Stimulated activated CD8-positive, alpha-beta memory T cell treated with anti-CD3 and anti-CD28 coated beads, Interleukin-15, amount 100 ng/mL, for 1 hour (primary cell): ENCODE data around the gene ARX.

Experiments
- DNase-seq: peaks from one replicate; pipeline ENCODE4 v3.0.0-alpha.2; 2020; ENCODE audit warnings: low read depth

ARX gene

DNA sequence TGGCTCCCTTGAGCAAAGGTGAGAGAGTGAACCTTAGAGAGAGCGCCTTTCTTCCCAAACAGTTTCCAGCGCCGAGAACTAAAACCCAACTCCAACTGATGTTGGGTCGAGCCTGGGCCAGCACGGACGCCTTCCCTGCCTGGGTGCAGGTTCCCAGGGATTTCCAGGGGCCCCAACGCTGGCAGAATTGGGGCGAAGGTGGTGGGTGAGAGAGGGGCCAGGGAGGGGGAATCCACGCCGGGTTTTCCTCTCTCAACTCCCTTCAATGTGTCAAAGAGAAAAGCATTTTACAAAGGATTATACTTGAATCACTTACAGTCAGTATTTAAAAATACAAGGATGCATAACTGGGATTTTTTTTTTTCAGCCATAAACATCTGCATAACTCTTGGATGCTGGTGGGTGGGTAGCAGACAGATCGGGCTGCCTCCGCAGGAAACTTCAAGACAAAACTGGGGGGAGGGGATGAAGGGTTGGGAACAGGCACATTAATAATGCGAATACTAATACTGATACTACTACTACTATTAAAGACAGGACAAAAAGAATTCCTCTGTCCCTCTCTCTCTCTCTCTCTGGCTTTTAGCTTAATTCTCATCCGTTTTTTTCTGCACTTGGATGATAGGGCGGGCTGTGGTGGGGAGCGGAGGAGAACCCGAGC, 1.3 kb upstream of the ARX start:
- DNase-seq, result no peak

DNA sequence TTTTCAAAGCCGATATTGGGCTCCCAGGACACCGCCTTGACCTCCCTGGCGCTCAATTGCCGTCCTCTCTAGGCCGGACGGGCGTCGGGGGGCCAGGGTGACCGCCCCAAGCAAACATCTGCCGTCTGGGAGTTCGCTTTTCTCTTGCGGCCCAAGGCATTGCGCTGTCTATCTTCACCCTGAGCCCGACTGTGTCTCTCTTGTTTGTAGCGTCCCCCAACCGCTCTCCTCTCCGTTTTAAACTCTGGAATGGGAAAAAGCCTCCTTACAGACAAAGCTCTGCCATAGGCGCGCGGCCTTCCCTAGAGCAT, 551 bp upstream of the ARX start:
- no peak for DNase-seq

DNA sequence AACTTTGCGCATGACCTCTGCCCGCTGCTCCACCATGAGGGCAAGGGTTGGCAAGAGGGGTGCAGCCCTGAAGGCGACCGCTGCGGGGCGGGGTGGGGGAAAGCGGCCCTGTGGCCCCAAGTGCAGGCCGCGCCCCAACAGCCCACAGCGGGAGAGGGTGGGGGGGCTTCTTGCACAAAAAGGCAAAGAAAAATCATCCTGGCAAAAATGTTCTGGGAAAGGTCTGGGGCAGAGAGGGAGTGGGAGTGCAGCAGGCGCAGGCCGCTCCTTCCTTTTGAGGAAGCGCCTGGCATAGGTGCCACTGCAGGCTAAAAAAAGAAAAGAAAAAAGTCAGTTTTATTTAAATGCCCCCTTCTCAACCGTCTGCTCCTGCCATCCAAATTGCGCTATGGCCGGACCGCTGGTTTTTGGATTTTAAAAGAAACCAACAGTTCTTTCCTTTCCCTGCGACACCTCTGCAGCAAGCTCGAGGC, 1.4 kb downstream of the ARX start:
- DNase-seq, result no peak

DNA sequence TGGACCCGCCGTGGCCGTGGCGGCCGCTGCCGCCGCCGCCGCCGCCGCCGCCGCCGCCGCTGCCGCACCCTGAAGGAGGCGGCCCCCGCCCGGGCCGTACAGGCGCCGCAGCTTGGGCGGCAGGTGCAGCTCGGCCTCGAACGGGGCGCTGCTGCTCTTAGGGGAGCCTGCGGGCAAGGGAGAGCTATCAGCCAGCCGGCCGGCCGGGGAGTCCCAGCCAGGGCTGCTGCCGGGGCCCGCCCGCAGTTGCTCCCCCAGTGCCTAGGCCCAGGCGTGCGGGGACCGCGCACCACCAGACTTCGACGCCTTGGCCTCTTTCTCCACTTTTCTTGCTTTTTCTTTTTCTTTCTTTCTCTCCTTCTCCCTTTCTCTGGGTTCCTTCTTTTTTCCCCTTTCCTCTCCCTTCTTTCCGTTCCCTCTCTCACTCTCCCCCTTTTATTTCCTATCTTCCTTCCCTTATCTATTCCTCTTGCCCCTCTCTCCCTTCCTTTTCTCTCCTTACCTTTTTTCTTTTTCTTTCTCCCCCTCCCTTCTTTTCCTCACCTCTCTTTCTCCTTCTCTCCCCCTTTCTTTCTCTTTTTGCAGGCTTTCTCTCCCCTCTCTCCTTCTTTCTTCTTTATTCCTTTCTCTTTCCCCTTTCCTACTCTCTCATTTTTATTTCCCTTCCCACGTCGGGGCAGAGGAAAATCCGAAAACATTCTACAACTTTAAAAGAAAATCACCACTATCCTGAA, 2.0 kb downstream of the ARX start:
- DNase-seq, result no peak

DNA sequence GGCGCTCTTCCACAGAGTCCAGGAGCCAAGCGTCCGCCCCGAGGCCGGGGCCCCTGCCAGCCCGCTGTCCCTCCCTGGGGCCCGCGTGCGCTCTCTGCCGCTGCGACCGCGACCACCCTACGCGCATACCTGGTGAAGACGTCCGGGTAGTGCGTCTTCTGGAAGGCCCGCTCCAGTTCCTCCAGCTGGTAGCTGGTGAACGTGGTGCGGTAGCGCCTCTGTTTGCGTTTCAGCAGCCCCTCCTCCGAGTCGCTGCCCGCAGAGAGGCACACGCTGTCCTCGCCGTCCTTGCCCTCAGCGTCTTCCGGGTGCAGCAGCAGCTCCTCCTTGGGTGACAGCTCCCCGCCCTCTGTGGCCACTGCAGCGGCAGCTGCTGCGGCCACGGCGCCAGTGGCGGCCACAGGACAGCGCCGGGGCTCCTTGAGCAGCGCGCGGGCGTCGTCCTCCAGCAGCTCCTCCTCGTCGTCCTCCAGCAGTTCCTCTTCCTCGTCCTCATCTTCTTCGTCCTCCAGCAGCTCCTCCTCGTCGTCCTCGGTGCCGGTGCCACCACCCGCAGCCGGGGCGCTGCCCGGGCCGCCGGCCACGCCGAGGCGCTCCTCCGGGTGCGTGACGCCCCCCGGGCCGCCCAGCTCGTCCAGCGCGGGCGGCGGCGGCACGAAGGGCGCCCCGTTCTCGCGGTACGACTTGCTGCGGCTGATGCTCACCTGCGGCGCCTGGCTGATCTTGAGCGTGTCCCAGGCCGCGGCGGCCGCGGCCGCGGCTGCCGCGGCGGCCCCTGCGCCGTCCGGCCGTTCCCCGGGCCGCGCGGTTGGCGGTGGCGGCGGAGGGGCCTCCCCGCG, 2.8 kb downstream of the ARX start:
- no peak for DNase-seq

DNA sequence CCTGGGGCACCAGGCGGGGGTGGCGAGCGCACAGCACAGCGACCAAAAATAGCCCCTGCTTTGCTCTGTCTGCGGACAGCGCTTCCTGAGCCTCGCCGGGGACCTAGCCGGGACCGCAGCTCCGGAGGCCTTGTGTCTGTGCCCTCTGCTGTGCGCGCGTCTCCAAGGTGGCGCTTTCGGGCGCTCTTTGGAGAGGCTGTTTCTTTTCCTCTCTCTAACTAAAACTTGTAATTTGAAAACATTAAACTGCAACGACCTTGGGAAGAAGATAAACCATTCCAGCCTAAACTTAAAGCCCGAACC, 3.4 kb downstream of the ARX start:
- DNase-seq, result no peak

DNA sequence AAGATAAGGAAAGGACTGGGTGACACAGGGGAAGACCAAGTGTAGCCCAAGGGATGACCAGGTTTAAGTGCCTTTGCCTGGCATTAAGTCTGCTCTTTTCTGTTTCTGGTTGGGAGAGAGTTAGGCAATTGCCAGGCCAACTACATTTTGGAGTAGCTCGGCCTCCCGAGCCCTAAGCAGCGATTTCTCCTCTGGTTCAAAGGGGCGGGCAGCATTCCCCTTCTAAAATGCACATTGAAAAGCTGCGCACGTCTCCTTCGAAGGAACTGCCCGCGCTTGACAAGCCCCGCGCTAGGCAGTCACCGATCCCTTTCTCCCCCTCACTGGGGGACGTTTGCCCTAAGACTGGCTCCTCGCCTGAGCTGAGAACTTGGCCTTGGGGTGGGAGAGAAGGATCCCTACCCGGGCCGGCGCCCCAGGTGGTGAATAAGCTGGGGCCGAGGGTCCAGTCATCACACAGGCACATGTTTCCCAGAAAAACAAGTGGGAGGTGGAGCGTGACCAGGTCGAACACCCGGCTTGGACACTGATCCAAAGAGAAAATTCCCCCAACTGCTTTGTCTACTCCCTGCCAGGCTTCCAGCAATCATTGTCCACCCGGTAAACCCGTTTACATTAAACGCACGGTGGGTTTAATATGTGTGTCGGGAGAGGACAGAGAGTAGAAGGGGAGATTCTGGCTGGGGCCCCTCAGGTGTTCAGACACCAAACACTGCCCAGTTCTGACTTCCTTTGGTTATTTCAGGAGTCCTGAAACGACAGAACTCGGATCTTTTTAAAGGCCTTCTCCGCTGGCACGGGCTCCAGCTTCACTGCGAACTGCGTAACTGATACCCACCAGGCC, 4.0 kb downstream of the ARX start:
- DNase-seq, result no peak

DNA sequence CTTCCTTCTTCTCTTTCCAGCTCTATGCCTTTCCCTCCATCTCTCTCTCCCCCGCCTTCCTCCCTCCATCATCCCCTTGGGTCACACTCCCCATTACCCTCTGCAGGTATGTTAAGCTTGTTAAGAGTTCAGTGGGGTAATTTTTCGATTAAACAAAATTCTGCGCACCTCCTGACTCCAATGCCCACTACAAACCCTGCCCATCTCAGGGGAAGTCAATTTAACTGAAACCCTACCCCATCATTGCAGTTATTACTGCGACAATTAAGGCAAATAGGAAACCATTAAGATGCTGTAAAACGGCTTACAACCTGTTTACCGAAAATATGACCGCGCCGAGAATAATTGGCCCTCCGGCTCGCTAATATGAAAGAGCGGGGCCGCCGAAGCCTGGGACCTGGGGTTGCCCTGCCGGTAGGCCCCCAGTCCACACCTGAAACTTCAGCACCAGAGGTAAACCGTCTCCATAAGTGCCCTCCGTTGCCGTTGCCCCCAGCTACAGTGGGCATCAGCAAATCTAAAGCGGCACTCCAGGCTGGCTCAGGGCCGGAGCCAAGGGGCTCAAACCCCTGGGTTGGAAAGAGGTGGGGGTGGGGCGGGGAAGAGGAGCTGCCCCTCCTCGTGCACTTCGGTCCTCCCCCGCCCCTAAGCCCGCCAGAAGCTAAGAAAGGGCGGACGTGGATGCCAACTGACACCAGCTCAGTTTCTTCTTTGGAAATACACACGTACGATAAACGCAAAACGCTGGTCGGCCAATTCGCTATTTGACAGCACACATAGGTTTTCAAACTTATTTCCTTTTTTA, 4.8 kb downstream of the ARX start:
- DNase-seq, result no peak

DNA sequence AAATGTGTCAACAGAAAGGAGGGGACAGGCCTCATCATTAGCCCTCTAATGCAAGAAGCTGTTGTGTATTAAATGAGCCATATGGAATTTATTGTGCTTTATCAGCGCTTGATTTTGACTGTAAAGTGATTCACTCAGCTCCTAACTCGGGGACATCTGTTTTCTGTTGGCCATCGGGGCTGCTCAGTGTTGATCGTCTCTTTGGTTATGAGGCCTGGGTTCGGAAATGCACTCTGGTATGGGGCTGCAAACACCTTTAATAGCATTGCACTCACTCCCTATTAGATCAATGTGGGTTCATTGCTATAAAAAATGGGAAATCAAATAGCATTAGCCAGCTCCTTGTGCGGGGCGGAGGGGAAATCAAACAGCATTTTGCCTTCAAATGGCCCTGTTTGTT, 6.4 kb downstream of the ARX start:
- DNase-seq, result no peak

DNA sequence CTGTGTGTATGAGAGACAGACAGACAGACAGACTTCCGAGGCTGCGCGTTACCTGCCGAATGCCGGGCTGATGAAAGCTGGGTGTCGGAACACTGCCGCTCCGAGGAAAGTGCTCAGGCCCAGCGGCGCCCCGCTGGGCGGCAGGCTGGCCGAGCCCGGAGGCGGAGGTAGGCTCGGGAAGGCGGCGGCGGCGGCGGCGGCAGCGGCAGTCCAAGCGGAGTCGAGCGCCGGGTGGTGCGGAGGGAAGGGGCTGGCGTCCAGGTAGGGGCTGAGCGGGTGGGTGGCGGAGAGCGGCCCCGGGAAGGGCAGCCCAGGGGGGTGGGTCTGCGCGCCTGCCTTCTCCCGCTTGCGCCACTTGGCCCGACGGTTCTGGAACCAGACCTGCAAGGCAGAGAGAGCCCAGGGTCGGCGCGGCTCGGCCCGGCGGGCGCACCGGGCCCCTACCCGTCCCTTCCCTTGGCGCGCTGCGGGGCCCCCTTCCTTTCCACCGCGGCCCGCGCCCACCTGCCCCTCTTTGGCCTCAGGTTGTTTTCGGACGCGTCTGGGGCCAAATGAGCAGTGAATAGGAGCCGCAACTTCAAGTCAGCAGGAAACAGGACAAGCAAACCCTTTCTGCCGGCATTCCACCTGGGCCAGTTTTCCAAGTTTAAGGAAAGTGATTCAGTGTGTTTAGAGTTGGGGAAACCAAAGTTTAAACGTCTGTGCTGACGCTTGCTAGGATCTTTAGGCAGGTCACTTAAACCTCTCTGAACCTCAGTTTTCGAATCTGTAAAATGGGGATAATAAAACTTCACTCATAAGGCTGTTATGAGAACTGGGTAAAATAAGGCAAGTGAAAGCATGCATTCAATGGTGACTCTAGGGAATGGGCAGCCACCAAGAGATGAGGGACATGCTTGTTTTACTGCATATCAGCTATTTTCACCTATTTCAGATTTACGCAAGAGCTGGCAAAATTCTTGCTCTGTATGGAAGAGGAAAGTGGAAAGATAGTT, 8.4 kb downstream of the ARX start:
- no peak for DNase-seq

DNA sequence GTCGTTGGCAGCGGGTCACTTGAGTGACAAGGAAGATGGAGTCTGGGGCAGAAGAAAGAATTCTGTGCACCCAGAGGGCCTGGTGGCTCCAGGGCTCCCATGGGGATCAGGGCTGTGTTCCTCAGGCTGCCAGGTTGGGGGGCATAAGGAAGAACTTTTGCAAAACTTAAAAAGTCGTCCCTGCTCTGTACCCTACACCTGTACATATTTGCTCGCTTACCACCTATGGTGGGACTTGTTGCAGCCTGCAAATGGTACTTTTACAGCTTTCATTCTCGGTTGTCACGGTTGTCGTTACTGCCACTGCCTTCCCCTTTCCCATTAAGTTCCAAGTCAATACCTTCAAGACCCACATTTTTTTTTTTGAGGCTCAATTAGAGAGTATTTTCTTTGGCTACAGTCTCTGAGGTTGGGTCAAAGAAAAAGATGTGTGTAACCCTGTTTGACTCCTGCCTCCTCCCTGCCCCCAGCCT, 9.1 kb downstream of the ARX start:
- DNase-seq, result no peak

DNA sequence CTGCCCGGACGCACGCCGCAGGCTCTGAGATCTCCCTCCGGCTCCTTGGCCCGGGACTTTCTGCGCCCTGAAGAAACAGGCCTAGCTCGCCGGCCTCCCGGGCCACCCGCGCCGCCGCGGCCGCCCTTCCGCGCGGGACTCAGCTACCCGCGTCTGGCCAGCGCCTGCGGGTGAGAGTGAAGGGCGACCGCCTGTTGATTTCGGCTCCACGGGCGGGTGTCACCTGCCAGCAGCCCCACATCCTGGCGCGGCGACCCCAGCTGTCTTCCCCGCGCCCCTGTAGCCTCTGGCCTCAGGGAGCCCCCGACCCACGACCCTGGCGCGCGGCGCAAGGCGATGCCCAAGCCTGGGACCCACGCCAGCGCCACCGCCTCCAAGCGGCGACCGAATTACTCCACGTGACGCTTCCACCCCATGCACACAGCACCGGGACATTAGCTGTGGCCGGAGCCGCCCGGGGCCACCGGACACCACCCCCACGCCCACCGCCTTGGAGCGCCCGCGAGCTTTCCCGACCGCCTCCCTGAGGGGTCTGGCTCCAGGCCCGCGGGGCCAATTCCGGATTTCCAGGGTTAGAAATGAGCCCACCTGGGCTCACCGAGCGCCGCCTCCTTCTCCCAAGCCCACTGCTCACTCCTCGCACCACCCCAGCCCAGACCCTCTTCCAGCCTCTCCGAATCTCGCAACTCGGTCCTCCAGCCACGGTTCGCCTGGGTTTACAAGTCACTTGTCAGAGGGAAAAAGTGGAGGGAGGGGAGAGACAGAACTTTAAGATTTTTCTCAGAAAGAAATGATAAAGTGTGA, 10.2 kb downstream of the ARX start:
- no peak for DNase-seq

DNA sequence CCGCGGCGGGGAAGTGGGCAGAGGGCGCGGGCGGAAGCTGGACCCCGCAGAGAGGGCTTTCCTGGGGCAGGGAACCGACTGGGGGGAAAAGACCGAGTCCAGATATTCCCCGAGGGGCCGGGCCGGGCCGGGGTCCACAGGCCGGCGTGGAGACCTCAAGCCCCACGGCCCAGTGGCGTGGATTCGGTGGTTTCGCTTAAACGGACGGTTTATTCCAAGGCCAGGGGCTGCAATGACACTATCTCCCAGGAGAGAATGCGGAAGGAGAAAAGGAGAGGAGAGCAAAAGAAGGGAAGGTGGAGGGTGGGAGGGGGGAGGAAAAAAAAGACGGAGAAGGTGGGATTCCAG, 10.8 kb downstream of the ARX start:
- DNase-seq, result no peak

DNA sequence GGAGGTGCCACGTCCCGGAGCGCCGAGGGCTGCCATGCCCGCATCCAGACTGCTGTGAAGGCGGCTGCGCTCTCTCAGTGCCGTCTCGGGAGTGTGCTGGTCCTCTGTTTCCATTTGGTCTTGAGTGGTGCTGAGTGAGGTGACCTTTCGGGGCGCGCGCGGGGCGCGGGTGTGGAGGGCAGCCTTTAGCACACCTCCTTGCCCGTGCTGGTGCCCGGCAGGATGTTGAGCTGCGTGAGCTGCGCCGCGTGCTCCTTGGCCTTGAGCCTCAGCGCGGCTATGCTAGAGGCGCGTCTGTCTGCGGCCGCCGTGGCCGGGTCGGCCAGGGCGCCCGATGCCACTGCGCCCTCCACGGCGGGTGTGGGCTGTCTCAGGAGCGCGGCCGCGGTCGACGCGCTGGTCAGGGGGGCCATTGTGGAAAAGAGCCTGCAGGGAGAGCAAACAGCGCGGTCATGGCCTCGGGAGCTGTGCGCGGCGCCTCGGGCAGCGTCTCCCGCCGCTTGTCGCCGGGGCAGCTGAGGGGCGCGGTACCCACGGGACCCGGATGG, 11.2 kb downstream of the ARX start:
- no peak for DNase-seq

DNA sequence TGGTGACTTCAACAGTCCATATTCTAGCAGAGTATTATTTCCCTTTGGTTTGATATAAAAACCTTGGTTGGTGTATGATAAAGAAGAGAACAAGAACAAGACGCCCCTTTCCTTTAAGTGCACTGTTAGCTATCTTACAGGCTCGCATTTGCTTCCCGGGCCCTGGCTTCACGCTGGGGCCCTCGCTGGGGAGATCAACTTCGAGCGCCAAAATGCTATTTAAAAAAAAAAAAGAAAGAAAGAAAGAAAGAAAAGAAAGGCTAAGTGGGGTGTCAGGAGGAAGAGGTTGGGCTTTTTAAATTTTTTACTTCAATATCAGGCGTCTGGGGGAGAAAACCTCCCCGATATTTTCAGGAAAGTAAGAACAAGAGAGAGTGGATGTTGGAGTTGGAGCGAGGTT, 11.7 kb downstream of the ARX start:
- DNase-seq, result no peak

DNA sequence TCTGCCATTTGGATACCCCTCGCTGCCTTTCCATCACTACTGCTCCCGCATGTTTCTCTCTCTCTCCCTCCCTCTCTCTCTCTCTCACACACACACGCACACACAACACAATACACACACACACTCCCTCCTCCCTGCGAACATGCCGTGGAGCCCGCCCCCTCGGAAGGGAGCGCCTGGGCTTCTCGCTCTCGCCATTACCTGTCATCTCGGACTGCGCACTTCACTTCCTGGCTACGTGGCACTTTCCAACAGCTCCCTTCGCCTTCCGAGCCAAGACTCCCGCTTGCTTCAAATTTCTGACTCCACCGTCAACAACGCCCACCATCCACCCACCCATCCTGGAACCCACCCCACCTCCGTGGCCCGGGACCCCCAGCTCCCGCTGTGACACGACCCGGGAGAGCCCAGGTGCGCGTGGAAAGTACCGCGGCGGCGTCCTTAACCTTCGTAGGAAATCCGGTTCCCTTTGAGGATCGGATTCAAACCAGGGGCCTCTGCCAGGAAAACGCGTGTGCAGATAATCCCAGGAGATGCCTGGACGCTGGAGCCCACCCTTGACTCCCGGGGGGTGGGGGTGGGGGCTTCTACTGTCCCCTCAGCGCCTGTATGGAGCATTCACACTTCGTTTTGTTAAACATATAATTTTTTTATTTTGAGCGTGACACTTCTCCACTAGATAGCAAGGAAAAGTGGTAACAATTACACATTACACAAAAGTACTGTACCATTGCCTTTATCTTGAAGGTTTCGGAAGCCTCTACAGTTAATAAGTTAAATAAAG, 12.5 kb downstream of the ARX start:
- no peak for DNase-seq

DNA sequence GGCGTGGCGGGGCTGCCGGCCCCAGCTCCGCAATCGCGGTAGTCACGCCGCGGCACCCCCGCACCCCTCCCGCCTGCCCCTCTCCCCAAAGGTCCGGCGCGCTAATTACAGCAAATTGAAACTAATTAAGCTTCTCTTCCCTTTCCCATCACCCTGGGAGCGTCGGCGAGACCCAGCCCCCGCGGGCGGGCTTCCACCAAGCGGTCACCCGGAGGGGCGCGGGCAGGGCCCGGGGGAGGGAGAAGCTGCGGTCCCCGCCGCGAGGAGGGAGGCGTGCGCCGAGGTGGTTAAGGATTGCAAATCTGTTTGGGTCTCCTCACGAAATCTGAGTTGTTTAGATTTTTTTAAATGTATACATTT, 13.1 kb downstream of the ARX start:
- DNase-seq, result no peak
